ENCODE results near the gene ST3GAL4. TPM values are rescaled to one million over a fixed set of nuclear protein-coding genes. Genes with fewer than 3 reads are reported as not detected.

The ST3GAL4 gene
- total and polyA plus RNA-seq, 9 of the 15 experiments (the other 6 are each of a cell fraction or from before 2014, with no cell fraction given), result 0.27 to 22.9 (median 10.5) TPM

DNA sequence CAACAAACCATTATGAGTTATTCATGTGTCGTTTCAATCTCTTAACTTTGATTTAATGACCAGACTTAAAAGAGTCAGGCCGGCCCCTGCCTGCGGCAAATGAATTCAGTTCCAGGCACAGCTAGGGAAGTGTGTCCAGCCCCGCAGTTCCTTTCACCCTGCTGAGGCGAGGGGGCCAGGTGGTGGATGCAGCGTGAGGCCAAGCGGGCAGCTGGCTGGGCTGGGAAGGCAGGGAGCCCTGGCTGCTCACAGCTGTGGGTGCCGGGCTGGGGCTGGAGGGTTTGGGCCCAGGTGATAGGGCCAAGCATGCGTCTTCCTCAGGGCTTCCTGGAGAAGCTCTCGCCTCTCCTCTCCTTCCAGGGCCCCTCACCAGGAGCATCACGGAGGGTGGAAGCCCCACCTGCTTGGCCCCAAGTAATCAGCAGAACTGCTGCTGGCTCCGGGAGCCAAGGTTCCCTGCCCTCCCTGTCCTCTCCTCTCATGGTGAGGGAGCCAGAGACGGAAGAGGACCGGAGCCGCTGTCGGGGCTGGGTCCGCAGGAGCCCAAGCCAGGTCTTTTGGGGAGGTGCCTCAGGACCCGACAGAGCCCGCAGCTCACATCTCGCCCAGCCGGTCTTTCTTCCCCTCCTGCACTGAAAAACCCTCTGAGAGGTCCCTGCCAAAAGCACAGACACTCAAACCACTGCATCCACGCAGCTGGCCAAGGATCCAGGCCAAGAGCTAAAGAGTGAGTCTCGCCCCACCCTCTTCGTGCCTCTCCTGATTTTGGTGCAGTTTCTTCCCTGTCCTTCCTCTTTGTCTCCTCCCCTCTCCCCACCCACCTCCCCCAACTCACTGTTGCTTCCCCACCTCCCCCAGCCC lies 97.0 kb downstream of the ST3GAL4 start (continued):
- TF ChIP-seq ZNF696 (CRISPR knock-in tag; conservative IDR thresholded peaks at IDR 0.05) (no peak), HNRNPK (IDR thresholded peaks at IDR 0.05; ENCODE audit: low read depth, low read length, poor library complexity, severe bottlenecking) (no peak), EHMT2 (IDR thresholded peaks at IDR 0.05) (no peak), ESRRB (CRISPR knock-in tag; IDR thresholded peaks at IDR 0.05; ENCODE audit: borderline replicate concordance) (no peak), EZH2 (IDR thresholded peaks at IDR 0.05; ENCODE audit: borderline replicate concordance, low read depth, low read length) (no peak), ZNF76 (CRISPR knock-in tag; IDR thresholded peaks at IDR 0.05; ENCODE audit: borderline replicate concordance) (no peak)
- TF ChIP-seq, protein P1, sequence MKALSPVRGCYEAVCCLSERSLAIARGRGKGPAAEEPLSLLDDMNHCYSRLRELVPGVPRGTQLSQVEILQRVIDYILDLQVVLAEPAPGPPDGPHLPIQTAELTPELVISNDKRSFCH (CRISPR knock-in tag; IDR thresholded peaks at IDR 0.05), result no peak
- TF ChIP-seq, protein P1 (tag; IDR thresholded peaks at IDR 0.05), result no peak
- TF ChIP-seq, protein P2, sequence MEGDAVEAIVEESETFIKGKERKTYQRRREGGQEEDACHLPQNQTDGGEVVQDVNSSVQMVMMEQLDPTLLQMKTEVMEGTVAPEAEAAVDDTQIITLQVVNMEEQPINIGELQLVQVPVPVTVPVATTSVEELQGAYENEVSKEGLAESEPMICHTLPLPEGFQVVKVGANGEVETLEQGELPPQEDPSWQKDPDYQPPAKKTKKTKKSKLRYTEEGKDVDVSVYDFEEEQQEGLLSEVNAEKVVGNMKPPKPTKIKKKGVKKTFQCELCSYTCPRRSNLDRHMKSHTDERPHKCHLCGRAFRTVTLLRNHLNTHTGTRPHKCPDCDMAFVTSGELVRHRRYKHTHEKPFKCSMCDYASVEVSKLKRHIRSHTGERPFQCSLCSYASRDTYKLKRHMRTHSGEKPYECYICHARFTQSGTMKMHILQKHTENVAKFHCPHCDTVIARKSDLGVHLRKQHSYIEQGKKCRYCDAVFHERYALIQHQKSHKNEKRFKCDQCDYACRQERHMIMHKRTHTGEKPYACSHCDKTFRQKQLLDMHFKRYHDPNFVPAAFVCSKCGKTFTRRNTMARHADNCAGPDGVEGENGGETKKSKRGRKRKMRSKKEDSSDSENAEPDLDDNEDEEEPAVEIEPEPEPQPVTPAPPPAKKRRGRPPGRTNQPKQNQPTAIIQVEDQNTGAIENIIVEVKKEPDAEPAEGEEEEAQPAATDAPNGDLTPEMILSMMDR (IDR thresholded peaks at IDR 0.05 in 2 of 3, conservative IDR thresholded peaks at IDR 0.05 in 1 of 3; ENCODE audit: insufficient read depth in 2 of 3, low read depth in 1 of 3, low read length in 3 of 3), result no peak

Data from K562 (cell line).